HL-60 (cell line): Measurements from ENCODE around the gene GALNT14.

Source experiments
- DNase-seq, 2 experiments: peaks; one replicate each; pipeline ENCODE4 v3.0.0-alpha.2; 2010 to 2020; ENCODE audit warnings: low read depth in 1 of 2, low spot score in 1 of 2
- H3K27ac ChIP-seq: fragments of 250-450 bp; sonication (Bioruptor Pico); replicated peaks from 2 replicates; pipeline ENCODE4 v1.5.1; 2020; ENCODE audit warnings: mild to moderate bottlenecking, moderate library complexity
- H3K27me3 ChIP-seq: fragments of 250-450 bp; sonication (Bioruptor Pico); 2 replicates; pipeline ENCODE4 v1.5.1; 2021; ENCODE audit warnings: mild to moderate bottlenecking, moderate library complexity; ENCODE audit not compliant: insufficient read depth, poor library complexity, severe bottlenecking
- H3K4me3 ChIP-seq: replicated peaks from 2 replicates; pipeline ENCODE4 v1.5.1; 2011; ENCODE audit warnings: mild to moderate bottlenecking, control low read depth, low read length; ENCODE audit not compliant: insufficient read depth
- CTCF ChIP-seq: IDR thresholded peaks from one replicate; pipeline ENCODE4 v1.5.1; 2011; ENCODE audit warnings: low read length, control low read depth, inconsistent platforms; ENCODE audit not compliant: insufficient read depth
- GABPA ChIP-seq: IDR thresholded peaks from 2 replicates; pipeline ENCODE4 v1.6.1; 2012; ENCODE audit warnings: low read depth
- POLR2AphosphoS5 ChIP-seq: IDR thresholded peaks from 2 replicates; pipeline ENCODE4 v1.6.1; 2012; ENCODE audit warnings: low read depth
- REST ChIP-seq: IDR thresholded peaks from 2 replicates; pipeline ENCODE4 v1.6.1; 2012; ENCODE audit warnings: low read depth; ENCODE audit not compliant: insufficient replicate concordance
- SPI1 ChIP-seq: IDR thresholded peaks from 2 replicates; pipeline ENCODE4 v1.6.1; 2012; ENCODE audit warnings: low read depth, mild to moderate bottlenecking, borderline replicate concordance

Gene GALNT14

DNA sequence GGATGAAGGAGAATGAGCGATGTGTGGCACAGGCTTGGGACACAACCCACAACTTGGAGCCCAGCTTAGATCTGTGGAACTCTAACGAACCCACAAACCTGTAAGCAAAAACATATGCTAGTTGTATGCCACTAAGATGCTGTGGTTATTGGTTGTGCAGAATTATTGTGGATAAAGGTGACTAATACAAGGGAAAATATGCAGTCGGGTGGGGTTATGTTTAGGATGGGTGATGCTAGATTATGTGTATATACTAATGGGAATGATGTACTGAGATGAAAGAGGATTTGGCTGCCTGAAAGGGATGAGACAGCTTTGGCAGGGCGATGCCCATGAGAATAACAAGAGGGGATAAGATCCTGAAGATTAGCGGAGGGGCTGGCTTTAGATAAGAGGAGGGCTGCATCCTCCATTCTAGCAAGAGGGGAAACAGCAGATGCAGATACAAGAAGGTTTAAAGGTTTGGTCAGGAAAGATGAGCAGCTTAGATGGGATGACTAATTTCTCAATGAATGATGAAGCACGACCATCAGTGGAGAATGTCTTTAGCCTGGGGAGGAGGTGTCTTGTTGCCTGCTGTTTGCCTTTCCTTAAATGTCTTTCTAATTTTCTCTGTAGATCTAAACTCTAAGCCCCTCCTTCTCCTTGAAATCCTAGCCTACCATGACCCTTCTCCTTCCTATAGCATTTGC, 49.6 kb downstream of the GALNT14 start:
- no peak for TF ChIP-seq CTCF
- TF ChIP-seq REST: no peak
- no peak for TF ChIP-seq POLR2AphosphoS5
- no peak for TF ChIP-seq SPI1
- no peak for DNase-seq
- Histone ChIP-seq H3K27me3 (no peaks in the 10 kb centered on the region), H3K4me3 (no peak overlapping the region), H3K27ac (no peak overlapping the region)

GRCh38 chr2:31087491-31087890, 50.7 kb downstream of the GALNT14 start:
- Histone ChIP-seq H3K27me3 (no peaks in the 10 kb centered on the region), H3K4me3 (no peak overlapping the region), H3K27ac (no peak overlapping the region)
- TF ChIP-seq CTCF (no peak), GABPA (no peak), REST (no peak), SPI1 (no peak), POLR2AphosphoS5 (no peak)
- no peak for DNase-seq

DNA sequence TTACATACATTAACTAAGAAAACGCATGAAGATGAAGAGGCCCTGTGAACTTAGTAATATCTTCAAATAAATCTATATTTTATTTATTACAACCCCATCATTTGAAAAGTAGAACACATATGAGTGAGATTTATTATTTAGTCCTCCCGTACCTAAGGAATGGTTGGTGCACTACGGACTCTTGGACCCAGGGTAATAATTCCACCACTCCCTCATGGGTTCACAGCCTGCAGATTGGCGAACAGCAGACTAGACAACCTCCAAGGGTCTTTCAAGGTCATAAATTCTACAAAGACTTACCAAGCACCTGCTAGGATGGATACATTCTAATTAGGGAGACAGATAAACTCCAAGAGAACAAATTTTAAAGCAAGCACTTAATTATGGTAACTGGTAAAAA, 51.6 kb downstream of the GALNT14 start:
- TF ChIP-seq SPI1 (no peak), REST (no peak), POLR2AphosphoS5 (no peak), GABPA (no peak), CTCF (no peak)
- no peak overlapping the region for H3K27ac ChIP-seq
- H3K27me3 ChIP-seq: no peaks in the 10 kb centered on the region
- no peak overlapping the region for H3K4me3 ChIP-seq
- no peak for DNase-seq
